ENCODE results near the gene VPREB1.
"Not testable (repeated sequence)": the region's sequence is repeated elsewhere in the genome, so short reads cannot be mapped to it uniquely, and the experiment has no call there.

The VPREB1 gene

GRCh38 chr22:22218302-22218701 lies 26.3 kb upstream of the VPREB1 start:
- no peak overlapping the region for H3K4me3 ChIP-seq (ENCODE audit: low read depth, low read length)
- TF ChIP-seq, protein P1, sequence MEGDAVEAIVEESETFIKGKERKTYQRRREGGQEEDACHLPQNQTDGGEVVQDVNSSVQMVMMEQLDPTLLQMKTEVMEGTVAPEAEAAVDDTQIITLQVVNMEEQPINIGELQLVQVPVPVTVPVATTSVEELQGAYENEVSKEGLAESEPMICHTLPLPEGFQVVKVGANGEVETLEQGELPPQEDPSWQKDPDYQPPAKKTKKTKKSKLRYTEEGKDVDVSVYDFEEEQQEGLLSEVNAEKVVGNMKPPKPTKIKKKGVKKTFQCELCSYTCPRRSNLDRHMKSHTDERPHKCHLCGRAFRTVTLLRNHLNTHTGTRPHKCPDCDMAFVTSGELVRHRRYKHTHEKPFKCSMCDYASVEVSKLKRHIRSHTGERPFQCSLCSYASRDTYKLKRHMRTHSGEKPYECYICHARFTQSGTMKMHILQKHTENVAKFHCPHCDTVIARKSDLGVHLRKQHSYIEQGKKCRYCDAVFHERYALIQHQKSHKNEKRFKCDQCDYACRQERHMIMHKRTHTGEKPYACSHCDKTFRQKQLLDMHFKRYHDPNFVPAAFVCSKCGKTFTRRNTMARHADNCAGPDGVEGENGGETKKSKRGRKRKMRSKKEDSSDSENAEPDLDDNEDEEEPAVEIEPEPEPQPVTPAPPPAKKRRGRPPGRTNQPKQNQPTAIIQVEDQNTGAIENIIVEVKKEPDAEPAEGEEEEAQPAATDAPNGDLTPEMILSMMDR (IDR thresholded peaks at IDR 0.05; ENCODE audit: low read depth, low read length), result no peak
- TF ChIP-seq POLR2A (IDR thresholded peaks at IDR 0.05; ENCODE audit: extremely low read depth, insufficient read length), result no peak
- TF ChIP-seq, protein P2, sequence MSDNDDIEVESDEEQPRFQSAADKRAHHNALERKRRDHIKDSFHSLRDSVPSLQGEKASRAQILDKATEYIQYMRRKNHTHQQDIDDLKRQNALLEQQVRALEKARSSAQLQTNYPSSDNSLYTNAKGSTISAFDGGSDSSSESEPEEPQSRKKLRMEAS (IDR thresholded peaks at IDR 0.05; ENCODE audit: low read depth, low read length), result no peak
- no peak for TF ChIP-seq MYC (IDR thresholded peaks at IDR 0.05; ENCODE audit: low read depth, low read length)
- DNase-seq (ENCODE audit: low read depth), result no peak

DNA sequence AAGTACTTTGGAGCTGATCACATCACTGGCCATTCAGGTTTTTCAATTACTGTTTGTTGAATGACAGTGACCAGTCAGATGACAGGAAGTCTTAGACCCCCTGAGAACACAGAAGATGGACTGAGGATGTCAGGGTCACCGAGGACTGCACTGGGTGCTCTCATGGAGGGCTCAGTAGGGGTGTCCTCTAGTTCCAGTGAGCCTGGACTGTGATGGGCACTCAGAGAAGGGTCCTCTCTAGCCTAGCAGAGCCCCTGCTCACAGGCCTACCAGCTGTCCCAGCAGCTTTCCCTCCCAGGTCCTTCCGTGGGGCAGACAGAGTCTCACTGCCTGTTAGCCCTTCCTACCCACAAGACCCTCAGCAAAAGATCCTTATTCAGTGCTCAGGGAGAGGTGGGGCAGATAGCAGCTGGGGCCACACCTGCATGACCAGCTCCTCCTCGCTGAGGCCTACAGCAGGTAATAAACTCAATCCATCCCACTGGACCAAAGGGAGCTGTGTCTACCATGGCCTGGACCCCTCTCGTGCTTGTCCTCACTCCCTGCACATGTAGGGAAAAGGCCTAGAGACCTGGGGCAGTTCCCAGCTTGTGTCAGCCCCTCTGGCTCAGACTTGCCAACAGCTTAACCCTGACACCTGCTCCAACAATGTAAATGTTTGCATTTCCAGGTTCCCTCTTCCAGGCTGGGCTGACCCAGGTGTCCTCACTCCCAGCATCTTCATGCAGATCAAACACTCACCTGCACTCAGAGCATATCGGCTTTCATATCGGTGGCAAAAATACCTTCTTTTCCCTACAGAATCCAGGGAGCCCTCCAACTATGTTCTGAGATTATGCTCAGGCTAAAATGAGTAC lies 25.2 kb upstream of the VPREB1 start:
- no peak overlapping the region for H3K4me3 ChIP-seq (ENCODE audit: low read depth, low read length)
- no peak for DNase-seq (ENCODE audit: low read depth)
- no peak for TF ChIP-seq MYC (IDR thresholded peaks at IDR 0.05; ENCODE audit: low read depth, low read length)
- TF ChIP-seq, protein P1 (IDR thresholded peaks at IDR 0.05; ENCODE audit: low read depth, low read length), result no peak
- TF ChIP-seq, protein P2 (IDR thresholded peaks at IDR 0.05; ENCODE audit: low read depth, low read length), result no peak
- TF ChIP-seq POLR2A (IDR thresholded peaks at IDR 0.05; ENCODE audit: extremely low read depth, insufficient read length), result no peak

DNA sequence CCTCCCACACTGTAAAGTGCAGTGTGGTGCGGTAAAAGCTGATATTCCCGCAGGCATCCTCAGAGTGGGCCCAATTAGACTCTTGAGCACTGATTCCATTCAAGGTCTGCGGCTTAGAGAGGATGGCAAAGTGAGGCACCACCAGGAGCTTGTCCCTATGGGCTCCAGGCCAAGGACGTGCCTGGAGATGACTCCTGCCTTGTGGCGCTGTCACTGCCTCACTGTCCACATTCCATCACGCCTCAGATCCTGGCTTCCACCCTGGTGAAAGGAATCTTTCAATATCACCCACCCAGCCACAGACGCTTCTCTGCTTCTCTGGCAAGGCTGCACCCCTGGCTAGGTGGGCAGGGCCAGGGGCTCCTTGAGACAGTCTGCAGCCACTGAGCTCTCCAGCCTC lies 23.5 kb upstream of the VPREB1 start:
- DNase-seq (ENCODE audit: low read depth); H3K4me3 ChIP-seq (ENCODE audit: low read depth, low read length): not testable (repeated sequence)

DNA sequence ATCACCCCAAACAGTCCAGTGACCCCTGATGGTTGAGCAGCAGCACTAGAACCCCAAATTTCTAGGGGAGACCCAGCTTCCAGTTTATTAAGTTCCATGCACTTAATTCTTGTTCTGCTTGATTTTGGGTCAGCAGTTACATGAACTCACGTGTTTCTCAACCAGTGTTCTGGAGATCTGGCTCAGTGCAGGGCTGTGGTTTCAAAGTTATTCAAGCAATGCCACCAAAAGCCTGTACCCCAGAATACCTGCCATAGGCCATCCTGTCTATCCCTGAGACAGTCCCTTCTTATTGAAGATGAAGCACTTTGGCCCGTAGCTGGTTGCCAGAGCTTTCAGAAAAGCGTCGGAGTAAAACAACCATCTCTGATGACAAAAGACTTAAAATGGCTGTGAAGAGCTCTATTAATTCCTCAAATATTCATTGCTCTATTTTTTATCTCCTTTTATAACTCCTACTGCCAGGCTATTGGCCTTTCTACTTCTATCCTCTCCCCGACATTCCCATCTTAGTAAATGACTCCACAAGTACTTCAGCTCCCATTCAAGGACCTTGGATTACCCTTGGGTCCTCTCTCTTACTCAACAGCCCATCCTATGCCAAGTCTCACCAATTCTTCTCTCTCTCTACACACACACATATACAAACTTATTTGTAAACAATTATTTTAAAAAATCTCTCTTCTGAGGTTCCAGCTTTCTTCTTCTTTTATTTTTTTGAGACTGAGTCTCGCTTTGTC lies 18.0 kb upstream of the VPREB1 start:
- TF ChIP-seq POLR2A (IDR thresholded peaks at IDR 0.05; ENCODE audit: extremely low read depth, insufficient read length) (no peak), MYC (IDR thresholded peaks at IDR 0.05; ENCODE audit: low read depth, low read length) (no peak)
- TF ChIP-seq, protein P2 (IDR thresholded peaks at IDR 0.05; ENCODE audit: low read depth, low read length), result no peak
- TF ChIP-seq, protein P1 (IDR thresholded peaks at IDR 0.05; ENCODE audit: low read depth, low read length), result no peak
- DNase-seq (ENCODE audit: low read depth), result no peak
- H3K4me3 ChIP-seq (ENCODE audit: low read depth, low read length), result no peak overlapping the region

- H3K4me3 ChIP-seq (ENCODE audit: low read depth, low read length), result no peak overlapping the region
- TF ChIP-seq, protein P1 (IDR thresholded peaks at IDR 0.05; ENCODE audit: low read depth, low read length), result no peak
- TF ChIP-seq, protein P2 (IDR thresholded peaks at IDR 0.05; ENCODE audit: low read depth, low read length), result no peak
- TF ChIP-seq MYC (IDR thresholded peaks at IDR 0.05; ENCODE audit: low read depth, low read length), result no peak
- no peak for TF ChIP-seq POLR2A (IDR thresholded peaks at IDR 0.05; ENCODE audit: extremely low read depth, insufficient read length)
- no peak for DNase-seq (ENCODE audit: low read depth)
Measured at GRCh38 chr22:22228421-22228820, 16.2 kb upstream of the VPREB1 start.

GRCh38 chr22:22228921-22229320 lies 15.7 kb upstream of the VPREB1 start:
- TF ChIP-seq POLR2A (IDR thresholded peaks at IDR 0.05; ENCODE audit: extremely low read depth, insufficient read length) (no peak), MYC (IDR thresholded peaks at IDR 0.05; ENCODE audit: low read depth, low read length) (no peak)
- TF ChIP-seq, protein P1 (IDR thresholded peaks at IDR 0.05; ENCODE audit: low read depth, low read length), result no peak
- TF ChIP-seq, protein P2 (IDR thresholded peaks at IDR 0.05; ENCODE audit: low read depth, low read length), result no peak
- no peak overlapping the region for H3K4me3 ChIP-seq (ENCODE audit: low read depth, low read length)
- no peak for DNase-seq (ENCODE audit: low read depth)

Data from NB4 (cell line).